NK-92 (cell line): Measurements from ENCODE around the gene KMT2B.

Experiments
- DNase-seq: peaks from one replicate; lab custom pipeline; 2025; ENCODE audit not compliant: unreplicated experiment; lab: John Stamatoyannopoulos, UW

Gene KMT2B

DNA sequence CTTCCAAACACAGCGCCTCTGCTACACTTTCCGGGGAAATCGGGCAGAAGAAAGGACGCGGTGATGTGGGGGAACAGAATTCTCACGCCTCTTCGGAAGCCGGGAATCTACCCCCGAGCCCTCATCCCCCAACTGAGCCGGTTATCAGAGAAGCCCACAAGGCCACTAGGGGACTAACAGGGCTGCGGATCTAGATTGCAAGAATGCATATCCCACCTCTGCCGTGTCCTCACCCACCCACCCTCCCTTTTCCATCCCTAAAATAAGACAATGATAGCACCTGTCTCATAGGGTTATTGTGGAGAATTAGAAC is 23.4 kb downstream of the KMT2B start:
- no peak for DNase-seq

DNA sequence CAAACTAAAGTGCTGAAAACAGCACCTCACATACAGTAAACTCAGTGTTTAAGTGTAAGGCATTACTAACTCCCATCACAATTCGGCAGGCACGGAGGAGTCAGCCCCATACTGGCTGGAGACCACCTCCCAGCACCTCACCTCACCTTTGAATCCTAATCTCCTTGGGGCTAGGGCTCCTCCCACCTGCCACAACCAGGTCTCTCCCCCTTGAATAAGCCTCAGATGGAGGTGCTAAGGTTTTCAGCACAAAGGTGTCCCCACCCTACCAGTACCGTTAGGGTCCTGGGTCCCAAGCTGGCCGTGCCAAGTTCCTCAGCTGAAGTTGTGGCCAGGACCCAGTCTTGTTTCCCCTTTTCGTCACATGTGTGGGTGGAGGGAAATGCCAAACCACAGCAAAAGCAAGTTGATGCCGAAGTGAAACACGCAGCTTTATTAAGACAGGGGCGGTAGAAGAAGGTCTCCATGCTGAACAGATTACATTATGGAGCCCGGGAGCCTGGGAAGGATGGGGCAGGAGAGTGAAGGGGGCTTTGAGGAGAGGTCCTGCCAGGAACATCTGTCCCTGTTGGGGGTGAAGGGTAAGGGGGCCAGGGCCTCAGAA is 24.4 kb downstream of the KMT2B start, which contains the start of gene IGFLR1:
TSS of gene IGFLR1 (minus strand) at position 332 of the 604 bp plus-strand sequence. CDS start 1,272 bp downstream, outside the sequence.
- DNase-seq, result no peak

DNA sequence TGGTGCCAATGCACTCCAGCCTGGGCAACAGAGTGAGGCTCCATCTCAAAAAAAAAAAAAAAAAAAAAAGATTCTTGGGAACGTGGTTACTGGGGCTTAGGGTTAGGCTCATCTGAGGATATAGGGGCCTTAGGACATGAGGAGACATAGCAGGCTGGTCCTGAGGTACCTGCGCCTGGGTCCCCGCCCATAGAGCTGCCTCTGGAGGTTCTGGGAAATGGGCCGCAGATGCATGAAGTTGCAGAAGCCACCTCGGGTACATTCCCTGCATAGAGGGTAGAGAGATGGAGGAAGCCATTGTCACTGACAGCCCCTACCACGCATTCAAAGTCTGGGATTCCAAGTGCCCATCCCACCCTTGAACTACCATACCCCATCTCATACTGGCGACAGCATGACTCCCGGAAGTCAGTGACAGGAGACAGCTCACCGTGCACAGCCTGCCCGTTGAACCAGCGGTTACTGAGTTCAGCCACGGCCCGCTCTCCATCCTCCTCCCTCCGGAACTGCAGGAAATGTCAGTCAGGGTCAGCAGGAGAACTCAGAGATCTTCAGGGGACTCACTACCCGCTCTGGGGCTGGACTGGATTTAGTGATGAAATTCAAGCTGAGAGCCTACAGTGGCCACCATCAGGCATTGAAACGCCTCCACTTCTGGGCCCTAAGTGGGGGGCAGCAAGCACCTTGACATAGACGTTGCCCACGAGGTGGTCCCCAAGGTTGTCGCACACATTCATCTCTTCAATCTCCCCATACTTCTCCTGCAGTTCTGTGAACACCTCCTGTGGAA is 26.0 kb downstream of the KMT2B start:
- DNase-seq, result no peak

DNA sequence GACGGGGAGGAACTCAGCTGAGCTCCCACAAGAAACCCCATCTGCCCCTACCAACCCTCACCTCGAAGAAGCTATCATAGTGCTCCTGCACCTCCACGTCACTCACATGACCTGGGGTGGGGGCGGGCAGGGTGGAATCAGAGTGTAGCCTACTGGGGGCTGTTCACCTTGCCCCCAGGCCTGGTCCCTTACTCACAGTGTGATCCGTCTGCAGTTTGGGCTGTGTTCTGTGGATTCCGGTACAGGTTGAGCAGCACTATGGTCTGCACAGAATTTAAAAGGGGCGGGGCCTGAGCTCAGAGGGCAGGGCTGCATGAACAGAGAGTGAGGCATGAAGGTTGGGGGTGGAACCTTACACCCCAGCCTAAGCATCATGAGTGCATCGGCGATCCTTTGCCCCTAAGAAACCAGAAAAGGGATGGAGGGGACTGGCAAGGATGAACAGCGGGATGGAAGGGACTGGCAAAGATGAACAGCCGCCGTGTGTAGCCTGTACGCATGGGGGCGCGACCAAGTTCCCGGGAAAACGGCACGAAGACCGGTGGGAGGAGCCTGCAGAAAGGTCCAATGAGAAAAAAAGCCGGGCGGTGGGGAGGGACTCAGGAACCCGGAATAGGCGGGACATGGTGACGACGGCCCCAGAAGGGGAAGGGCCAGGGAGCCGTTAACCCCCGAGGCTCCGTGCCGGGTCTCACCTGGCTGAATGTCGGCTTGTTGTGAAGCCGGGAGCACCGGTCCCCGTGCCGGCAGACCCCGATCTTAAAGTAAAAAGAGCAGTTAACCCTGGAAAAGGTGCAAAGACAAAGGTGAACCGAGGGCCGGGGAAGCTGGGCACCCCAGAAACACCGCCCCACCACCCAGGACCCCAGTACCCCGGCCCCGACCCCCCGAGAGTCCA is 26.9 kb downstream of the KMT2B start:
- DNase-seq, result peak; percentile 57

DNA sequence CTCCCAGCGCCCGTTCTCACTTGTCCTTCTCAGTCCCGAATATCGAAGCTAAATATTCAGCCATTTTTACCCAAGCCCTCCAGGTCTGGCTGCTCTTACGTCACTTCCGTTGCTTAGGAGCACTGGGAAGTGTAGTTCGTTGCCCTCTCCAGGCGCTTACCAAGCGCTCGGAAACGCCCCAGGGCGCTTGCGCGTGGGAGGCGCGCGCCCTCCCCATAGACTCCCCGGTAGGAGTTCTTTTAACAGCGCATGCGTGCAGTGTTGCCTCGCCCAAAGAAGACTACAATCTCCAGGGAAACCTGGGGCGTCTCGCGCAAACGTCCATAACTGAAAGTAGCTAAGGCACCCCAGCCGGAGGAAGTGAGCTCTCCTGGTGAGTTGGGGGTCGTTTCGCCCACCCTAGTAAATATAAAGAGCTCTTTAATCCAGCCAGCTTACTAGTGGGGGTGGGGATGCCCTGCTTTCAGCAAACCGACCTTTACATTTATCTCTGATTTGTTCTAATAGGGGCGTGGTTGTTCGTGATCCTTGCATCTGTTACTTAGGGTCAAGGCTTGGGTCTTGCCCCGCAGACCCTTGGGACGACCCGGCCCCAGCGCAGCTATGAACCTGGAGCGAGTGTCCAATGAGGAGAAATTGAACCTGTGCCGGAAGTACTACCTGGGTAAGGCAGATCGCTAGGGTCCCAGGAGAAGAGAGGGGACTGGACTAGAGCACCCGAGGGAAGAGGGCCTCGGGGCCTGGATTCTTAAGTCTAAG is 27.7 kb downstream of the KMT2B start, which contains the start of the genes PSENEN and U2AF1L4:
TSS of gene PSENEN (plus strand) at position 324 of the 759 bp plus-strand sequence. CDS start at position 604, 280 bp downstream.
TSS of gene U2AF1L4 (minus strand) at position 91 of the 759 bp plus-strand sequence. CDS start at position 64, 27 bp downstream.
- DNase-seq, result peak; percentile 94

DNA sequence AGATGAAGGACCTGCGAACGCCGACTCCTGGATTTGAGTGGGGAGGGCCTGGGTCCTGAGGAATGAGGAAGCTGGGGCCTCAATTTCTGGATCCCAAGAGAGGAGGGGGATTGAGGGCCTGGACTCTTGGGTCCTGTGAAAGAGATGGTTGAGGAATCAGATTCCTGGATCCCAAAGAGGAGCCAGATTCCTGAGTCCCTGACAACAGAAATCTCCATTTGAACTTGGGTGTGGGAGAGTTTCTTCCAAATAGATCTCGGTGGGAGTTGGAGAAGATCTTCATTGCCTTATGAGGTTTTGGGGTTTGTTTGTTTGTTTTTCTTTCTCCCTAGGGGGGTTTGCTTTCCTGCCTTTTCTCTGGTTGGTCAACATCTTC is 28.3 kb downstream of the KMT2B start:
- DNase-seq, result no peak

DNA sequence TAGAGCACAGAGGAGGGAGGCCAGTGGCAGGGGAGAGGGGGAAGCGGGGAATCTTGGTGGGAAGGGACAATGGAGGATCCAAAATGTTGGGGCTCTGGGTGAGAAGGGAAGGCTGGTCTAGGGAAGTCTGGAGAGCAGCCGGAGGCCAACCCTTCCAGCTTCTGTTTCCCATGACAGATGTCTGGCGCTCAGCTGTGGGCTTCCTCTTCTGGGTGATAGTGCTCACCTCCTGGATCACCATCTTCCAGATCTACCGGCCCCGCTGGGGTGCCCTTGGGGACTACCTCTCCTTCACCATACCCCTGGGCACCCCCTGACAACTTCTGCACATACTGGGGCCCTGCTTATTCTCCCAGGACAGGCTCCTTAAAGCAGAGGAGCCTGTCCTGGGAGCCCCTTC is 28.7 kb downstream of the KMT2B start:
- no peak for DNase-seq

DNA sequence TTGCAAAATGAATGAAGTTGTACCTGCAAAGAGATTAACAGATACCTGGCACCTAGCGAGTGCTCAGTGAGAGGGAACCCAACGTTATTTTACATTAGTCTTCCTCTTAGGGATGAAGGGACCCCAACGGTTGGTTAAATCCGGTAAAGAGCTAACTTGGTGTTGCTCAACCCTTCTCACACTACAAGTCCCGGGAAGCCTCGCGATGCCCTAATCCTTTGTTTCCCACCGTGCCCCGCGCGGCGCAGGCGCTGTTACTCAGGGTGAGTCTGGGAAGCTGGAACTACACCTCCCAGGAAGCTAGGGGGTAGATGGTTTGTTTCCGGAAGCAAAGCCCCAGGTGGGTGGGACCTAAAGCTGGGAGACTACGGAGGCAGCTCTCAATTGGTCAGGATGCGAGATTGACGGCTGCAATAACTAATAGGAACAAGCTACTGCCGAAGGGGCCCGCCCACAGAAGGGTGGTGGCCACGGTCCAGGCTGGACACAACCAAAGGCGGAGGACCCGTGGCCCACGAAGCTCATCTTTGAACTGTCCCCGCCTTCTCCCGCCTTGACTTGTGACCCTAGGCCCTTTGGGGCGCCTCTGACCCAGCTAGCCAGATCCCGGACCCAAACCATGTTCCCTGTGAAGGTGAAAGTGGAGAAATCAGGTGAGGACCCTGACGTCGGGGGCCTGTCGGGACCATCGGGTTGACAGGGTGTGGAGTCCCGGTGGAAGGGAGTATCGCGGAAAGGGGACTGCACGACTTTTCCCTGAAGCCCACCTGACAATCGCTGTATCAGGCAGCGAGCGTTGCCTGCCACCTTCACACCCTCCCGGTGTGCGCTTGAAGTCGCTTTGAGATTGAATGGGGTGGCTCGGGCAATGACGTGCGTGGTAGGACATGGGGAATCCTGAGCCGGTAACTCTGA is 30.6 kb downstream of the KMT2B start, which contains the start of gene LIN37:
TSS of gene LIN37 (plus strand) at position 471 of the 915 bp plus-strand sequence. CDS start at position 620, 149 bp downstream.
- peak; percentile 96 for DNase-seq

DNA sequence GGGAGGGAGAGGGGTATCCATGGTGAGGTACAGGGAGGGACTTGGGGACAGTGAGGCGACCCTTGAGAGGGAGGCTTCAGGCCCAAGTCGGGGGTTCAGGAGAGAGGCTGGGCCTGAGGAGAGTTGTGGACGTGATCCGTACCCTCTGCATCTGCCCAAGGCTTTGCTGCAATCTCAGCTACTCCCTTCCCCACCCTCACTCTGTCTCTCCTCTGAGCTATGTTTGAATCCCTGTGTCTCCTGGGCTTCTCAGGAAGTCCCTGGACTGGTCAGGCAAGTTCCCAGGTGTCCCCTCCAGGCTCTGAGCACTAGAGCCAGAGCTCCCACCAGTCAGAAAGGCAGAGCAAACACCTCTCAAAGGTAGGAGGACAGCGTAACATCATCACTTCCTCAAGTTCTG is 32.4 kb downstream of the KMT2B start:
- DNase-seq, result no peak

DNA sequence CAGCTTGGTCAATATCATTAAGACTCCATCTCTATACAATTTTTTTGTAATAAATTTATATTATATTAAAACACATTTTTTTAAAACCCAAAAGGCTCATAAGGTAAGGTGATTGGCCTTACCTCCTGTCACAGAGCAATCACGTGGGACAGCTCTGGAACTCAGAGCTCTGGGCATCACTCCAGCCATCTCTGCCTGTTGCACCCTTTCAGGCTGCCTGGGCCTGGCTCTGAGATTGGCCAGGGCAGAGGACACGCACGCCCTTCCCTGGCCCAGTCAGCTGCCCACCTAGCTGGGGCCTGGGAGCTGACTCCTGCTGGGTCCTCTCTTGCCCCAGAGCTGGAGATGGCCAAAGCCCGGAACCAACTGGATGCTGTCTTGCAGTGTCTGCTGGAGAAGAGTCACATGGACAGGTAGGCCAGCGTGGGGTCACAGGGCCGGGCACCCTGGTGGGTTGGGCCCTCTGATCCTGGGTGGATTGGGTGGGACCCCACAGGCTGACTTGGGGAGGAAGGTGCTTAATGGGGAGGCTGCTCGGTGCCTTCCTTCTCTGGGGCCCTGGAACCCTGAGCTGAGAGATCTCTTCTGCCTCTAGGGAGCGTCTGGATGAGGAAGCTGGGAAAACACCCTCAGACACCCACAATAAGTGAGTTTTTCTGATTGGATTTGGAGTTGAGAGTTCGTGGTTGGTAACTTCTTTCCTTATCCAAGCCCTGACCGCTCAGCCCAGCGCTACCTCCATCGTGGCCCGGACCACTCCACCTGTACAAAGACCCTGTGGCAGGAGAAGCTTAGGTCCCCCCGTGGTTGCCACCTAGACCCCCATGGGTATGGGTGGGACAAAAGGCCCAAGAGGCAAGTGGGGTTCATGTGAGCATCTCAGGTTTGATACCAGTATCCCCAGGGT is 34.3 kb downstream of the KMT2B start:
- no peak for DNase-seq

DNA sequence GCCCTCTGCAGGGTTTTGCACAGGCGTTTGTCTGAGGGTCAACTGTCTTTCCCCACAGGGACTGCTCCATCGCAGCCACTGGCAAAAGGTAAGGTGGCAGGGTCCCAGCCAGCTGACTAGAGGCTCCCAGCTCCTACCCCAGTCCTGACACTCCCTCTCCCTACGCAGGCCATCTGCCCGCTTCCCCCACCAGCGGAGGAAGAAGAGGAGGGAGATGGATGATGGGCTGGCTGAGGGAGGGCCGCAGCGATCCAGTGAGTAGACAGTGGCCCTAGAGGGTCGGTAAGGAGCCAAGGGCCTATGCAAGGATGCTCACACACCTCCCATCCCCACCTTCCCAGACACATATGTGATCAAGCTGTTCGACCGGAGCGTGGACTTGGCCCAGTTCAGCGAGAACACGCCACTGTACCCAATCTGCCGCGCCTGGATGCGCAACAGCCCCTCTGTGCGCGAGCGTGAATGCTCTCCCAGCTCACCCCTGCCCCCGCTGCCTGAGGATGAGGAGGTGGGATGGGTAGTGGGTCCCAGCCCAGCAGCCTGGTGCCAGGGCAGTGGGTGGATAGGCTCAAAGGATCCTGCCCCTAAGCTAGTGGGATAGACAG is 35.0 kb downstream of the KMT2B start:
- DNase-seq, result no peak

DNA sequence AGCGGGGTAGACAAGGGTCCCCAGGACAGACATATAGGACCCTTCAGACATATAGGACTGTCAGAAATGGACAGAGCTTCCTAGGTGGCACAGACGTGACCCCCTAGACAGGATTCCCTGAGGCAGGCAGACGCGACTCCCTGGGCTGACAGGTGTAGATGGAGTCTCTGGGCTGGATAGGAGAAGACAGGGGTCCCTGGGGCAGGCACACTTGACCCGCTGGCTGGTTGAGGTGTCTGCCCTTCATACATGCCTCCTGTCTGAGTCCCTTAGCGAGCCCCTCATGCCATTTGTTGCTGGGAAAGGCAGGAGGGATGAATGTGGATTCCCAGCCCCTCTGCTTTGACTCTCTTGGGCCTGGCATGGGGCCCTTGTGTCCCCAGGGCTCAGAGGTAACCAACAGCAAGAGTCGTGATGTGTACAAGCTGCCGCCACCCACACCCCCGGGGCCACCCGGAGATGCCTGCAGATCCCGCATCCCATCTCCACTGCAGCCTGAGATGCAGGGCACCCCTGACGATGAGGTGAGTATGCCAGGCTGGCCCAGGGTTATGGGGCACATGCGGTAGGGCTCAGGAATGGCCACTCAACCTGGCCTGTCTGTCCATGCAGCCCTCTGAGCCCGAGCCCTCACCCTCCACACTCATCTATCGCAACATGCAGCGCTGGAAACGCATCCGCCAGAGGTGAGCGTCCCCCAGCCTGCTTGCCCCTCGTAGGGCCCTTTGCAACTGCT is 36.0 kb downstream of the KMT2B start:
- no peak for DNase-seq

DNA sequence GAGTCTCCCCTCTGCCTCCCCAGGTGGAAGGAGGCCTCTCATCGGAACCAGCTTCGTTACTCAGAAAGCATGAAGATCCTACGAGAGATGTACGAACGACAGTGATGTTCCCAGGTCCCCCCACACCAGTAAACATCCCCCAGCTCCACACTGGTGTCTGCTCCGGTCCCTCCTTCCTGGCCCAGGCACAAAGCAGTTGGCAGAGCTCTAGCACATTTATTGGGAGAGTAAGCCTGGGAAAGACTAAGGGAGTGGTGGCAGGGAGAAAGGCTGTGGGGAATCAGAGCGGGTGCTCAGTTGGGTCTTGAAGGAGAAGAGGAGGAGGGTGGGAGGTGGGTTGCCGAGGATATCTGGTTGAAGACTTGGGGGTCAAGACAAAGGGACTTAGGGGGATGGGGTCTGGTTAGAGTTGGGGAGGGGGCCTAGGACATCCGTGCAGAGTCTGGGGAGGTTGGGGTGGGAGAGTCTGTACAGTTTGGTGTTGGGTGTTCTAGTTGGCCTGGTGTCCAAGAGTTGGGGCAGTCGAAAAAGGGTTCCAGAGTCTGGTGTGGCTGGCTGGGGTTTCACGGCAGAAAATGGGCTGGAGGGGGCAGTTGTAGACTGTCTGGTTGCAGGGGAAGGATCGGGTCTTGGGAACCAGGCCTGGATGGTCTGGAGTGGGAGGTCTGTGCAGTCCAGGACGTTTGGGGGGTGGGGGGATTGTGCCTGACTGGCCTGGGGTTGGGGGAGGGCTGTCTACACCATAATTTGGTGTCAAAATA is 36.7 kb downstream of the KMT2B start:
- DNase-seq, result no peak

DNA sequence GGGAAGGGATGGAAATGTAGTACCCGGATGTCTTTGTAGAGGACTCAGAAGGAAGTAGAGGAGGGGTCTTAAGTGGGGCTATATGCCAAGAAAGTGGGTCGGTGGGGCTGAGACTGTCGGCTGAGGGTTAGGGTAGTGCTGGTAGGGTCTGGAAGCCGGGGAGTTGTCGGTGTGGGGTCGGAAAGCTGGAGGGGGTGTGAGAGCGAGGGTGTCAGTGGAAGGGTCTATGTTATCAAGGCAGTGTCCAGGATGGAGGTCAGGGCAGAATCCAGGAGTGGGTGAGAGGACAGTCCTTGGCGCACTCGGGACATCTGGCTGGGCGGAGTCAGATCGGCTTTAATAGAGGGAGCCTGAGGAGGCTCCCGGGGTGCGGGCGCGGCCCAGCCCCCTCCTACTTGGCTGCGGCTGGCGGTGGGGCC is 37.3 kb downstream of the KMT2B start:
- DNase-seq, result no peak

DNA sequence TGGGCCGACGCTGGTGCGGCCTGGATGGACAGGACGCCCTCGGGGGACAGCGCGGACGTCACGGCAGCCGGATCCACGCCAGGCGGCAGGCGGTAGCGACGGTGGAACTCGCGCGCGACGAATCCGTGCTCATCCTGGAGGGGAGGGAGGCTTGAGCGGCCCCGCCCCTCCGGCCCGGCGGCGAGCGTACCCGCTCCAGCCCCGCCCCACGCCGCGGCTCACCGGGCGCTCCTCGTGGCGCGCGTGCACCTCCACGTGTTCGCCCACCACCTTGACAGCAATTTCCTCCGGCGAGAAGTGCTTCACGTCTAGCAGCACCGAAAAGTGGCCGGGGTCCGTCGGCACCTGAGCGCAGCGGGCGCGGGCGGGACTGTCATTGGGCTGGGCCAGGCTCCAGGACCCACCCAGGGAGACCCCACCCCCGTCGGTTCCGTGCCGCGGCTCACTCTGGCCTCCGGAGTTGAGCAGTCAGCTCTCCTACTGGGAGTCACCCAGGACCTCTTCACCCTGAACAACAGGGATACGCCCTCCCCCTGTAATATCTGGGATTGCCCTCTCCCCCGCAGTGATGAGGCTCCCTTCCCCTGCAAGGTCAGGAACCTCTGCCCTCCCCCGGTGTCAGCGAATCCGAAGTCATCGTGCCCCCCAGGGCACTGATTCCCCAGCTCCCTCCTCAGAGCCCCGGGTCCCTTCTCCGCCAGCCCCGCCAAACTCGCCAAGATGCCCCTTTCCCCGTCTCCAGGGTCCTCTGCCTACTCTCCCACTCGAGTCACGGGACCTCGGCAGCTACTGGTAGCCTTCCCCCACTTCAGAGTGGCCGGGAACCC is 38.0 kb downstream of the KMT2B start:
- DNase-seq, result no peak
